ENCODE results near the gene RNASE8.
"Not testable (repeated sequence)": the region's sequence is repeated elsewhere in the genome, so short reads cannot be mapped to it uniquely, and the experiment has no call there.

RNASE8 gene

DNA sequence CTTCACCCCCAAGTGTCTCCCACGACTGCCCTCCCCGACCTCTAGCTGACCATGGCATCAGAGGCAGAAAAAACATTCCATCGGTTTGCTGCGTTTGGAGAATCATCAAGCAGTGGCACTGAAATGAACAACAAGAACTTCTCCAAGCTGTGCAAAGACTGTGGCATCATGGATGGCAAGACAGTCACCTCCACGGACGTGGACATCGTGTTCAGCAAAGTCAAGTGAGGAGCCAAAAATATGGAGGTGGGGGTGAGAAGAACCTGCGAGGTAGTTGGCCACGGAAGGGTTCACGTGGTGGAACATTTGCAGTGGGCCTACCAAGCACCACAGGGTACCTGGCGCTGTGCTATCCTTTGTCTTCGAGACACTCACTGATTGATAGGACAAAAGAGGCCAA is 27.1 kb upstream of the RNASE8 start:
- no peak for DNase-seq

DNA sequence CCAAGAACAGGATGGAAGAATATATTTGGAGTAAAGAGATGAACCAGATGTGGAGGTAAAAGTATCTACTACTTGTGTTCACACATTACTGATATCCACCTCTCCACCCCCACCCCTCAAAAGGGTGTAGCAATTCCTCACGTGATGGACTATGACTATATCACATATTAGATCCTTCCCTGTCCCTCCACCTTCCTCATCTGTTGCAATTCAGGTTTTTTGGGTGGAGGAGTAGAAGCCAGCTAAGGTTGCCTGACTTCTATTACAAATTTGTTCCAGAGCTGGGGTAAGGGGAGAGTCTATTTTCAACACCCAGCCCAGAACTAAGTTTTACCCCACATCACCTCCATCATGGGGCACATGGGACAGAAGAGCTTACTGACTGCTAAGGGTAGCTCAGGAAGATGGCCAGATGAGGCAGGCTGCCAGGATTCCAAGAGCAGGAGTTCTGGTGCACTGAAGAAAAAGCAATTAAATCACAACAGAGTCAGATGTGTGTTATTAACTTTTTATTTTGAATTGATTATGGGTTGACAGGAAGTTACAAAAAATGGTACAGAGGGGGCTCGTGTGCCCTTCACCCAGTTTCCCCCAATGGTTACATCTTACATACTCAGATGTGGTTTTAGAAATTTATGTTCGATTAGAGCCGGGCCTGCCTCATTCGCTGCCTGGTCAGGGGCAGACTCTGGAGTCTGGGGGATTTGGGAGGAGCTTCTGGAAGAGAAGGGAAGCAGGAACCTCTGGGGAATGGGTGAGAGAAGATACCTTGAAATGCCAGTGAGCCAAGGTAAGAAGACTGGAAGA is 25.1 kb upstream of the RNASE8 start:
- DNase-seq = no peak

DNA sequence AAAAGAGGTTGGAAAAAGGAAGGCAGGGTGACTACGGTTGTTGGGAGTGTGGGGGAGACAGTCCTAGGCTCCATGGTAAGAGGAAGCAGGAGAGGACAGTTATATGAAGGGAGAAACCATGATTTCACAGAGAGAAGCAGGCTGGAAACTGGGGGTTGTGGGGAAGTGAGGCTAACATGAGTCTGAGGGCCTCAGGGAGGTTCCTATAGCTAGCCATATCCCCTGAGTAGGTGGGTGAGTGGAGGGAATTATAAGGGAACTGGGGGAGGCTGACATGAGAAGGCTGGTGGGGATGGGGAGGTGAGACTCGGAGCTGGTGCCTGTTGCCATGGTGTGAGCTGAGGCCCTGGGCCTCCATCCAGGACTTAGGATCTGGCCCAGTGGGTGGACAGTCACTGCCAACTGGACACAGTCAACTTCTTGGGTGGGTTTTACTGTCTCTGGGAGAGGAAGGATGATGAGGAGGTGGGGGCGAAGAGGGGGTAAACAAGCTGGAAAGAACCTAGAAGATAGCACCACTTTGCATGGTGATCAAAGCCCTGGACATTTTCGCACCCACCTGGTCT is 24.4 kb upstream of the RNASE8 start:
- DNase-seq = no peak

DNA sequence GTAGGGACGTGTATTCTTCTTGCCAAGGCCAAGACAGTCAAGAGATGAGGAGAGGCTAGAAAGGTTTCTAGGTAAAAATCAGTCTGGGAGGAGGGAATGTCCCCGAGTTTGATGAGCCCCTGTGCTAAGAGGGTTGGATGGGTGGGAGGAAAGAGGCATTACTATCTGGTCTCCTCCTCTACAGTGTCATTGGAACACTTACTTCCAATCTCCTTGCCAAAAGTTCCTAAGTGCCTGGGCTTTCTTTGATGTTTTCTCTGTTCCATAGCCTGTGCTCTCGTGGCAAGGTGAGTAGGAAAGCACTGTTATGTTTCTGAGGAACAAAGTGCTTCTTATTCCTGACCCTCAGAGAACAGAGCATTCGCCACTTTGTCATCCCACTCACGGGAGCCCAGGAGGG is 22.9 kb upstream of the RNASE8 start, which contains the start of gene RNASE13:
Gene RNASE13, minus strand, starts transcription at position 101 of the 400 bp plus-strand sequence. CDS start 519 bp downstream, outside the sequence.
- no peak for DNase-seq

DNA sequence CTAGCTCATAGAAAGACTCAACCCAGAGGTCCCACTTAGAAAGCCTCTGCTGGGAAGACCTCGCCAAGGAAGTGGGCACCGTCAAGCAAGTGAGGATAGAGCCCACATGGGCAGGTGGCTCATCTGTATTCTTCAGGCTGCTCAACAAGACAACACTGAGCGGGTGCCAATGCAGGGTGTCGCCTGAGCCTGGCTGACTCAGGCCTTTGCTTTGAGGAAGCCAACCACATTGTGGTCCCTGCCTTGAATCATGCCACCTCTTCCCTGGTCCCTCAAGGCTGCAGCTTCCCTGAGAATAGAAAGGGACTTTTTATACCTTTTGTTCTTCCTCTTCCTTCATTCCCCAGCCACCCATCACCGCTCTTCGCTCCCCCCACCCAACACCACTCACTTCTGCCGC is 20.9 kb upstream of the RNASE8 start:
- no peak for DNase-seq

DNA sequence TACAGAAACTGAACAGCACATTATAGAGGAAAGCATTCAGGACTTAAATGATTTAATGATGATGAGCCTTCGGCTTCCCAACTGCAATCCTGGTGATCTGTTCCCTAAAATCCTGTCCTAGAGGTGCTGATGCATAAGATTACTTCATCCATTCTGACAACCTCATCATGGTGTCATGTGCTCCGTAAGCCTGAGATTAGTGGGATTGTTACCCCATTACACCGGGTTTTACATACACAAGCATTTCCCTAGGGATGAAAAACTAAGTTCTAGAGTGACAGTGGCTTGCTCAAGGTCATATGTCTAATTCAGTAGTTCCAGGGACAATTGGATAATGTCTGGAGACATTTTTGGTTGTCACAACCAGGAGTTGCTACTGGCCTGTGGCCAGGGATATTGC is 20.5 kb upstream of the RNASE8 start:
- no peak for DNase-seq

DNA sequence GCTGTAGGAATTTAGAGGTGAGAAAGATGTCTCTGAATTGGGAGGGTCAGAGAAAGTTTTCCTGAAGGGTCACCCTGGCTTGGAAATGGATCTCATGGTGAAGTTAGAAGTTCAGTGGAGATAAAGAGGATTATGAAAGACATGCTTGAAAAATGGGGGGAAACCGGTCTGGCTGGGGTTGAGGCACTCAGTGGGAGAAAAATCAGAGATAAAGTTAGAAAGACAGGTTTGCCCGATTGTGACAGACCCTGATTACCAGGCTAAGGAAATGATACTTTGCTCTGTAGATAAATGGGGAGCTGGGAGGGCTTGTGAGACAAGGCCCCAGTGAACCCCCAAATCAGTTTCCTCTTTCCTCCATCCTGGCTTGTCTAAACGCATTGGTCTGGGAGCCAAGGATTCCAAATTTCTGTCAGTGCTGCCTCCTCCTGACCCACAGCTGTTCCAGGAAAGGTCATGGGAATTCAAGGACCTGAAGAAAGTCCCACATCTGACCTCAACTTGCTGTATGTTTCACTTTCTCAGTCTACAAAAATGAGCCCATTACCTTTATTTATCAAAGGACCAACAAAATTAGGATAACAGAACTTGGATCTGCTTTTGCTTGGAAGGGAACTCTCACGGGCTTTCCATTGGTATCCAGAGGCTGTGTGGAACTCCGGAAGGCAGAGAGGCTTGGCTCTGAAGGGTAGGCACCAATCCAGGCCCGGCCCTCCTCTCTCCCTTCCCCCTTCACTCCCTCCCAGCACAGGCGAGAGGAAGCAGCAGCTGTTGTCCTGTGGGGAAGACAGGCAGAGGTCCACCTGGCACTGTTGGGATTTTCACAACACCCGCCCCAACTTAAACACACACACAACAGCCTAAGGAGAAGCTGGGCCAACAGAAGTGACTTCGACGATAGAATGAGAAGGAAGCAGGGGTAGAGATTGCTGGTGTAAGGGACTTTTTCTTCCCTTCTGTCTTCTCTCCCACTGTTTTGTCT is 18.9 kb upstream of the RNASE8 start:
- DNase-seq = no peak

DNA sequence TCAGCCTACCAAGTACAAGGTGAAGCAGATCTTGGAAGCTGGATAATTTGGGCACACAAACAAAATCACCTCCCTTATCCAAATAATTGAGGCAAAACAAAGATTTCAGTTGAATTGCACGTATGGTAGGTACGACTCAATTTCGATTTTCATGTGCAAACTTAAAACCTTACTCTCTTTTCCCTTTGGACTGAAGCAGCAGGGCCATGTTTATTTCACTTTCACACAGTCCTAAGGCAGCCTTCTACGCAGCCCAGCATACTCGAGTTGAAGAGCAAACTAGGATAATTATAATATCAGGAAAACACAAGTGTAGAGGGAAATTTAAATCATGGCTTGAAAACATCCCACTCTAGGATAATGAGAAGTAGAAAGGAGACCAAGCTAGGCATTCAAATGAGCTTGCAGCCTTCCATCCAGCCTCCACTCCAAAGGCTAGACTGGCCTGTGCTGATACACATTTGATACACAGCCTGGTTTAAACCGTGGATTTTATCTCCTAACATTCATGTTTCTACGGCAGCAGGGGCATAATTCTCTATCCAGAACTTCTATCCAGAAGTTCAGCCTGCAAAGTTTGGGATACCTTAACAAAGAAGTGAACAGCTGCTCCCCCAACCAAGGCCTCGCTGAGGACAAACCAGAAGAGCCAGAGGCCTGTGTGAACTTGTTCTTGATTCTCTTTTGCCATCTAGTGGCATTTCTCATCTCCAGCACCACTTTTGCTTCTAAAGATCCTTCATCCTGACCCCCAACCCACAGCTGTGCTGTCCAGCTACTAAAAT is 17.8 kb upstream of the RNASE8 start:
- peak in 1 of 2 experiments; percentile 10 for DNase-seq

DNA sequence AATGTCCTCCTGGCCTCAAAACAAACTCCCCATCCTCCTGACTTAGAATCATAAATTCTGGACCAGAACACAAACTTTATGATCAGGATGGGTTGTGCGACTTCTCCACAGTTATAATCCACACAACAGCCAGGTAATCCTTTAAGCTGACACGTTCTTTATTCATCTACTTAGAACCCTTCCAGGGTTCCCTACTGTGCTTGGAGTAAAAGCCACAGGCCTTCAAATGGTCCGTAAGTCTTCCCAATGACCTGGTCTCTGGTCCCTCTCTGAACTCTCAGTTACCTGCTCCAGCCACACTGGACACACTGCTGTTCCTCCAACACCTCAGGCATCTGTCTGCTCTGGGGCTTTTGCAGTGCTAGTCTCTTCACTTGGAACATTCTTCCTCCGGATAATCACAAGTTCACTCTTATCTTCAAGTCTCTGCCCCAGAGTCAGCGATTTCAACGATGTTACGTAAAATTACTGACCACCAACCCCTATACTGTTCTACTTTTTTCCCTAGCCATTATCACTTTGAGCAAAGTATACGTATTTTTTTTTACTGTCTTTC is 17.2 kb upstream of the RNASE8 start:
- no peak for DNase-seq

DNA sequence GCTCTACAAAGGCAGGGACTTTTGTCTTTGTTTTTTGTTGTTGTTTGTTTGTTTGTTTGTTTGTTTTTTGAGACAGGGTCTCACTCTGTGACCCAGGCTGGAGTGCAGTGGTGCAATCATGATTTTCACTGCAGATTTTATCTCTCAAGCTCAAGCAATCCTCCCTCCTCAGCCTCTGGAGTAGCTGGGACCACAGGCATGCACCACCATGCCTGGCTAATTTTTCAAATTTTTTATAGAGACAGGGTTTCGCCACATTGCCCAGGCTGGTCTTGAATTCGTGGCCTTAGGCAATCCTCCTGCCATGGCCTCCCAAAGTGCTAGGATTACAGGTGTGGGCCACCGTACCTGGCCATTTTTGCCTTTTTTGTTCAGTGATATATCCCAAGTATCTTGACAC is 16.7 kb upstream of the RNASE8 start:
- not testable (repeated sequence) for DNase-seq

DNA sequence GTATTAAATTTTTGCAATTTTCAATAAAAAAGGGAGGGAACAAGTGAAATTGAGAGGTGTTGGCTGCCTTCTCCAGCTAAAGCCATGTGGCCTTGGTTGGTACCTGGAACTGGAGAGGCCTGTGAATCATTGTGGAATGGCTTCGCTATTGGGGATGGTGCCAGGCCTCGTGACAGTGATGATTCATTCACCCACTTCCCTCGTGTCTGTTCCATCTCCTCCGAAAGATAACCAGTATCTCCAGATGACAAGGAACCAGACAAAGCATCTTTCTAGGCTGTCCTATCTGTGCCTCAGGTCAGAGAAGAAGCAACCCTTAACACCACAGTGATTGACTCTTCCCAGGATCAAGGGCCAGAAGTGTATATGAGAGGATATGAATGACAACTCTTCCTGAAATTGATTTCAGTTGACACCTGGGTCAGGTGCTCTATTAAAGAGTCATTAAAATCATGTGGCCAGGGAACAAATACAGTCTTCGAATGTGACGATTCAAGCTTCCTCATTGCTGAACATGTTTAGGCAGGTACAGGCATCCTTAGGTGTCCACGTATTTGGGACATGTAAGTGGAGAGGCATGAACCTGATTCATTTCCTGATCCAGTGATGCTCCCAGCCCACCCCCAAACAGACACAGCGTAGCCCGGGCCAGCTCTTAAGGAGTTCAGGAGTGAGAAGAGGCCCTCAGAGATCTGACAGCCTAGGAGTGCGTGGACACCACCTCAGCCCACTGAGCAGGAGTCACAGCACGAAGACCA is 15.8 kb upstream of the RNASE8 start, which contains the start of gene RNASE7:
Gene RNASE7, plus strand, starts transcription at position 687 of the 758 bp plus-strand sequence. CDS start 631 bp downstream, outside the sequence.
- no peak for DNase-seq

DNA sequence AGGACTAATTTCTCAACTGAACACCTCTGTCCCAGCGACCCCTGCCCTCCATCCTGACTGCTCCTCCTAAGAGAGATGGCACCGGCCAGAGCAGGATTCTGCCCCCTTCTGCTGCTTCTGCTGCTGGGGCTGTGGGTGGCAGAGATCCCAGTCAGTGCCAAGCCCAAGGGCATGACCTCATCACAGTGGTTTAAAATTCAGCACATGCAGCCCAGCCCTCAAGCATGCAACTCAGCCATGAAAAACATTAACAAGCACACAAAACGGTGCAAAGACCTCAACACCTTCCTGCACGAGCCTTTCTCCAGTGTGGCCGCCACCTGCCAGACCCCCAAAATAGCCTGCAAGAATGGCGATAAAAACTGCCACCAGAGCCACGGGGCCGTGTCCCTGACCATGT is 14.7 kb upstream of the RNASE8 start:
- no peak for DNase-seq

DNA sequence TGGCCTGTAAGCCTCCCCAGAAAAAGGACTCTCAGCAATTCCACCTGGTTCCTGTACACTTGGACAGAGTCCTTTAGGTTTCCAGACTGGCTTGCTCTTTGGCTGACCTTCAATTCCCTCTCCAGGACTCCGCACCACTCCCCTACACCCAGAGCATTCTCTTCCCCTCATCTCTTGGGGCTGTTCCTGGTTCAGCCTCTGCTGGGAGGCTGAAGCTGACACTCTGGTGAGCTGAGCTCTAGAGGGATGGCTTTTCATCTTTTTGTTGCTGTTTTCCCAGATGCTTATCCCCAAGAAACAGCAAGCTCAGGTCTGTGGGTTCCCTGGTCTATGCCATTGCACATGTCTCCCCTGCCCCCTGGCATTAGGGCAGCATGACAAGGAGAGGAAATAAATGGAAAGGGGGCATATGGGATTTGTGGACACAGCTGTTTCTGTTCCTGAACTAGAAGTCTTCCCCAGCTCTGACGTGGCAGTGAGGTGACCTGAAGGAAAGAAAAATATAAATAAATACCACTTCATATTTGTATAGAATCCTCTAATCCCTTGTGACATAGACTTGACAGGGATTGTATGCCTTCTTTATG is 14.1 kb upstream of the RNASE8 start:
- DNase-seq = no peak

DNA sequence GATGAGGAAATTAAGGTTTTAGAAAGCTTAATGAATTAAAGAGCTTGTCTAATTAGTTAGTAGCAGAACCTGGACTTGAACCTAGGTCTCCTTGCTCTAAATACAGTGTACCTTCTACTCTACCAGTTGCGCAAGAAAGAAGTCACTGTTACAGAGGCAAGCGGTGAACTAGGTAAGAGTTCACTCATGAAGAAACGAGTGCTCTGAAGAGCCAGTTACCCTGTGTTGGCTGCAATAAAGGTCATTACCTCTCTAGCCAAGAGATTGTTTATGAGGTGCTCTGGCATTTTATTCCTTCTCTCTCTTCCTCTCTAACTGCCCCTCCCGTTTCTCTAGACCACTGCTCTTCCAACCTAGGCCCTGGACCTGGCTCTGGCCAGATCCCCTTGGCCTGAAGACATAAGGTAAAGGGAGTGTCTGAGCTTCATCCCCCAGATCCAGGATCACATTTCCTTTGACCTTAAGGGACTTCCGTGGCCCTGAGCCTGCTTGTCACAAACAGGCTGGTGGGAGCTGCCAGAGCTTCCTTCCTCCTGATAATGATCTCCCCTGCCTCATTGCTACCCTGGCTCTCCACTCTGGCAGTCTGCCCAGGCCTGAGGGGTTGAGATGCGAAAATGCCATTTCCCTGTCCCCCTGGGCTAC is 13.5 kb upstream of the RNASE8 start:
- DNase-seq = no peak

DNA sequence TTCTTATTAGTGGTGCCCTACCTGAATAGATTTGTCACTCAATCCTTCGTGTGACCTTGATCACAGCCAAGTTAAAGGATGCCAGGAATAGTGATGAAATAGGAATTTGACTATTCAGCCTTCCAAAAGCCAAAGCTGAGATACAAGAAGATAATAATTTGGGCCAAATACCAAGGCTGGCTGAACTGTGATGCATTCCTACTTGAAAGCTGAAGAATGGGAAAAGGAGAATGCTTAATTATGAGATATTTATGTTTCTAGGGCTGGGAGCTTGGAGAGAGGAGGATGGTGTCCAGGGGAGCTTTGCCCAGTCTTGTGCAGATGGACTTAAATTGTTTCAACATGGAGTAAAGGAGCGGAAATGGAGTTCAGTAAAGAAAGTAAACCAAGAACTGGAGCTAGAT is 10.2 kb upstream of the RNASE8 start:
- DNase-seq = no peak

DNA sequence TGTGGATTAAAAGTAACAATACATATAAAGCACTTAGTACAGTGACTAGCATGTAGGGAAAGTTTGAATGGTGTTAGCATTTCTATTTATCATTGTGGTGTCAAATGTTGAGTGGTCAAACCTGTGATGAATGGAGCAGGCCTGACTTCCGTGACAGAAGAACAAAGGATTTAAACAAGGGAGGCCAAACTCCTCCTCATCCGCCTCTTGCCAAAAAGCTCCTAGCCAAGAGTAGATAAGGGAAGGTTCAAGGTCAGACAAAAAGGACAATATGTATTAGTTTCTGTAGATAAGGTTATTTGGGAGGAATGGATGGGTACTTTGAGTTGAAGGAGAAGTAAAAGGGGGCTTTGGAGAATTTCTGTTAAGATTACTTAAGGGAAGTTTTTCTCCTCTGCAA is 9.0 kb upstream of the RNASE8 start:
- no peak for DNase-seq

DNA sequence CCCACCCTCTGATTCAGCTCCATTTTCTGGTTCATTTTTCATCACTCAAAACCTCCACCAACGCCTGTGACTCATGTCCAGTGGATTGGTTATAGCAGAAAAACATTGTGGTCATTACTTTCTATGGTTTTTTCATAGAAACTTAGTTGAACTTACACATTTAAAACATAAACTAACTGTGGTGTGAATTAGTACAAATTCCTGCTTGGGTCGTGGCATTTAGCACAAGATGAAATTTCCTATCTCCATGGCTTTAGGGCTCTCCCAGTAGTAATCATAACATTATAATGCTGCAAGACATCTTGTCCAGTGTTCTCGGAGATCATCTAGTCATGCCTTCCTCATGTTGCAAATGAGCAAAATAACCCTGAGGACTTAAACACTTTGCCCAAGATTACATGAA is 8.3 kb upstream of the RNASE8 start:
- DNase-seq = no peak

DNA sequence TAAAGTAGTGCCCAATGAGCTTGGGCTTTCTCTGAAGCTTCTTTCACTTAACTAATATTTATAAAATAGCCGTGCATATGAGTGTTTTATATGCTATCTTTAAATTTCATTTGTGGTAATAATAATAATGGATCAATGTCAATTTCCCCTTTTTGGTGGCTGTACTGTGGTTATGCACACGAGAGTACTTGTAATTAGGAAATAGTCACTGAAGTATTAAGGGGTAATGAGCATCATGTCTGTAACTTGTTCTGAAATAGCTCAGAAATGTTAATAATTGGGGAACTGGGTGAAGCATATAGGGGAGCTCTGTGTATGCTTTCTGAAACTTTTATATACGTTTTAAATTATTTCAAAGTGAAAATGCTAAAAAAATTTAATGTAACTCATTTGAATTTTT is 7.0 kb upstream of the RNASE8 start:
- no peak for DNase-seq

DNA sequence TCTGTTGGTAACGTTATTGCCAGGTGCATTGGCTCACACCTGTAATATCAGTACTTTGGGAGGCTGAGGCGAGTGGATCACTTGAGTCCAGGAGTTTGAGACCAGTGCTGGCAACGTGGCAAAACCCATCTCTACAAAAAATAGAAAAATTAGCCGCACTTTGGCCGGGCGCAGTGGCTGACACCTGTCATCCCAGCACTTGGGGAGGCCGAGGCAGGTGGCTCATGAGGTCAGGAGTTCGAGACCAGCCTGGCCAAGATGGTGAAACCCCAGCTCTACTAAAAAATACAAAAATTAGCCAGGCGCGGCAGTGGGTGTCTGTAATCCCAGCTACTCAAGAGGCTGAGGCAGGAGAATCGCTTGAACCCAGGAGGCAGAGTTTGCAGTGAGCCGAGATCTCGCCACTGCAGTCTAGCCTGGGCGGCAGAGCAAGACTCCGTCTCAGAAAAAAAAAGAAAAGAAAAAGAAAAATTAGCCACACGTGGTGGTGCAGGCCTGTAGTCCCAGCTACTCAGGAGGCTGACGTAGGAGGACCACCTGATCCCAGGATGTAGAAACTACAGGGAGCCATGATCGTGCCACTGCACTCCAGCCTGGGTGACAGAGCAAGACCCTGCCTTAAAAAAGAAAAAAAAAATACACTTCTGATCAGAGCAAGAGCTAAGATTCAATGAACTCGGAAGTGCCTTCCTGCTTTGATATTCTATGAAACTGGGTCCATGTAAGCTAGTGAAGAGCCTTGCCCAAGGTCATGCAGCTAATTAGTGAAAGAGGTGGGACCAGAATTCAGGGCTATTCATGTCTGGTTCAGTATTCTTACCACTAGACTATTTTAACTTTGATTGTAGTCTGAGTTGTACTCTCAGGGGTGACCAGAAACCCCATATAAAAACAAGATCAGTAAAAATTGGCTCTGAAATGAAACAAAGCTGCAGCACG is 4.2 kb upstream of the RNASE8 start:
- DNase-seq = no peak
